Lung microvascular endothelial cell (primary cell): Measurements from ENCODE around the gene RBM33. TPM values are rescaled to one million over a fixed set of nuclear protein-coding genes. Genes with fewer than 3 reads are reported as not detected.
A peak's percentile ranks its signal among the peaks of the same experiment; 100 is the strongest.

Experiments
- DNase-seq, 2 donors: peaks; one replicate each; pipeline versions ENCODE4 v3.0.0 to v3.0.0-alpha.2; 2010; ENCODE audit warnings: low read depth in 2 of 2
- total RNA-seq: library from RNA; depleted of rRNA; stranded (reverse); fragments of >200 nt; gene quantifications from 2 replicates; pipeline ENCODE4 v1.2.1, GENCODE V29; 2014

The RBM33 gene
- total RNA-seq, 1 donor from 2014 or later: 21.4 TPM

GRCh38 chr7:155791214-155791737 is 146.8 kb downstream of the RBM33 start:
- no peak for DNase-seq

DNA sequence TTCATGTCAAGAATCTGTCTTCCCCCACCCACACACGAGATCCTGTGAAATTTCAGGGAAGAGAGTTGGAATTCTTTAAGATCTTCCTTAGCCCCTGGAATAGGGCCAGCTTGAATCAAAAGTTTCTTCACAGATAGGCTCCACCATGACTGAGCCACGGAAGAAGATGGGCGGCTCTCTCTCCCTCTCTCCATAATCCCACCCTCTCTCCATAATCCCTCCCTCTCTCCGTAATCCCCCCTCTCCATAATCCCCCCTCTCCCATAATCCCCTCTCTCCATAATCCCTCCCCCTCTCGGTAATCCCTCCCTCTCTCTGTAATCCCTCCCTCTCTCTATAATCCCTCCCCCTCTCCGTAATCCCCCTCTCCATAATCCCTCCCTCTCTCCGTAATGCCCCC is 147.4 kb downstream of the RBM33 start:
- DNase-seq: peak in 1 of 2 donors; percentile 30

DNA sequence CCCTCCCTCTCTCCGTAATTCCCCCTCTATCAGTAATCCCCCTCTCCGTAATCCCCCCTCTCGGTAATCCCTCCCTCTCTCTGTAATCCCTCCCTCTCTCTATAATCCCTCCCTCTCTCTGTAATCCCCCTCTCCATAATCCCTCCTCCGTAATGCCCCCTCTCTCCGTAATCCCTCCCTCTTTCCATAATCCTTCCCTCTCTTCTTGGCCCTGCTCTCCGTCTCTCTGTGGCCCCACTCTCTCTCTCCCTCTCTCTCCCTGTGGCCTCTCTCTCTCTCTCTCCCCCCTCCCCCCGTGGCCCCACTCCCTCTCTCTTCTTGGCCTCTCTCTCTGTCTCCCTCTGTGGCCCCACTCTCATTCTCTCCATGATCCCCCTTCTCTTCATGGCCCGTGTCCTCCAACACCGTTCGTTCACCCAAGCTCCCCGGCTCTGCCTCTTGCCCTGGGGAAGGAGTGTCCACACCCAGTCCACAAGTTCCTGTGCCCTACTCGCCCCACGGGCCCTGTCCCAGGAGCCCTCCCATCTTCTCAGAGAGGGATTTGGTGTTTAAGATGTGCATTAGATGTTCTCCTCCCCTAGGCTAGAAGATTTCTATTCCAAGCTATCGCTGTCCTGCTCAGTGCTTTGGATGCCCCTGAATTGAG is 148.0 kb downstream of the RBM33 start:
- DNase-seq: no peak

DNA sequence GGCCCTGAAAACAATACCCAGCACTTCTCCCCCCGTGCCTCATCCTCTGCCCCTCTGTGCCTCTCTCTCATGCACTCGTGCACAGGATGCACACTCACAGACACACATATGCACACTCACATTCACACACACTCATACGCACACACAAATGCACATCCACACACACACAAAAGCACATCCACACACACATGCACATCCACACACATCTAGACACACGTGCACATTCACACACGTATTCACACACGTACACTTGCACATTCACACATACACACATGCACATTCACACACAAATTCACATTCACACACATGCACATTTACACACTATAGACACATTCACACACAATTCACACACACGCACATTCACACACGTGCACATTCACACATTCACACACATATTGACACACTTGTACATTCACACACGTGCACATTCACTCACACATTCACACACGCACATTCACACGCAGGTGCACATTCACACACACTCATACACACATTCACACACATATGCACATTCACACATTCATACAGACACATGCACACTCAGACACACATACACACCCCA is 148.6 kb downstream of the RBM33 start:
- no peak for DNase-seq

DNA sequence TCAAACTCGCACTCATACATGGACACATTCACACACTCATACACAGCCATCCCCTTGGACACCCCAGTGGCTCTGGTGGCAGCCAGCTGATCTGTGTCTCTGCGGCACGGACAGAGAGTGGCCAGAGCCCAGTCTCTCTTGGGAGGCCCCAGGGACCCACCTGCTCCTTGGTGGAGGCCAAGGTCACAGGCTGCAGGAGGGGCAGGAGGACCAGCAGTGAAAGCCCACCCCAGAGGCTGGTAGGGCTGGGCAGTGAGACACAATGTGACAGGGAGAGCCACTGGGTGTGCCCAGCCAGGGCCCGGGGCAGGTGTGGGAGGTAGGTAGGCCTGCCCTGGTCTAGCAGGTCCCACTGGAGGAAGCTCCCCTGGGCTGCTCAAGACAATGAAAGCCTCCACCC is 149.3 kb downstream of the RBM33 start:
- no peak for DNase-seq

GRCh38 chr7:155794196-155794595 is 149.7 kb downstream of the RBM33 start:
- no peak for DNase-seq

GRCh38 chr7:155795401-155795800 is 150.9 kb downstream of the RBM33 start:
- no peak for DNase-seq

DNA sequence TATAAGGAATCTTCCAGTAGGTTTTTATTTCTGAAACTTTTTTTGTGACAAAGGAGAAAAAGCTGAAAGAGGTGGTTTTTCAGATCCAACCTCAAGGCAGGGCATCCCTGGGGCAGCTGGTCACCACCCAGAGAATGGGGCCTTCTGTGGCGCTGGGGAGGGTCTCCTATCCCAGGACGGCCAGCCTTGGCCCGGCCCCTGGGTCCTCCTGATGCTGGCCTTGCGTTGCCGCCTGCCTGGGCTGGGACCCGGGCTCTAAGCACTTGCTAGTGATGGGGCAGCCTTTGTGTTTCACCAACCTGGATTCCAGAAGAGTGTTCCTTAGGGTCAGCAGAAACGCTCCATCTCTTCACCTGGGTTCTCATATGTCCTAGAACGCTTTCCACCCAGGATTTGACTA is 151.5 kb downstream of the RBM33 start:
- DNase-seq: no peak

GRCh38 chr7:155796381-155797261 is 152.2 kb downstream of the RBM33 start:
- peak; percentile 47 to 63 for DNase-seq

- DNase-seq: no peak
These were observed 153.1 kb downstream of the RBM33 start for GRCh38 chr7:155797262-155798250.

DNA sequence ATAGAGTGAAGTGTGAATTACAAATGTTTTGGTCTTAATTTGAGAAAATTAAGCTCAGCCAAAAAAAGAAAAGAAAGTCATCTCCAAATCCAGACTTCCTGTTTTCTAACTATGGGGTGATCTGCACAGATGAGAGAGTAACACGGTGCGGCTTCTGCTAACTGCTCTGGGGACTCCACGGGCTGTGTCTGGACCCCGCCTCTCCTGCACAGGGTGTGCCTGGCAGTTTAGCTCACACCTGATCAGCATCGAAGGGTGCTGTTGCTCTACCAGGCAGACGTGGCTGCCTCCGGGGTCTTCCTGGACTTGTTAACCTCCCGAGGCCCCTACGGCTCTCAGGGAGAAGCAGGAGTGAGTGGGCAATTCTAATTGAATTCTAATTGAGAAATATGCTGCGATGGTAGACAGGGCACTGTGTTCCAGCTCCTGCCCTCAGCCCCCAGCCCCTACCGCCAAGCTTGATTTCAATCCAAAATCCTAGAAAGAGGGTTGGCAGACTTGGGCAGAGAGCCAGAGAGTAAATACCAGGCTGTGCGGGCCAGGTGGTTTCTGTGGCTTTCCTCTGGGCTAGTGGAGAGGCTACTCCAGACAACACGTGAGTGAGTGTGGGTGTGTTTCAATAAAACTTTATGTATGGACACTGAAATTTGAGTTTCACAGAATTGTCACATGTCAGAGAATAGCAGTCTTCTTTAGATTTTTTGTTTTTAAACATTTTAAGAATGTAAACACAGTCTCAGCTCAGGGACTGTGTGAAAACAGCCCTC is 154.4 kb downstream of the RBM33 start:
- DNase-seq: no peak

DNA sequence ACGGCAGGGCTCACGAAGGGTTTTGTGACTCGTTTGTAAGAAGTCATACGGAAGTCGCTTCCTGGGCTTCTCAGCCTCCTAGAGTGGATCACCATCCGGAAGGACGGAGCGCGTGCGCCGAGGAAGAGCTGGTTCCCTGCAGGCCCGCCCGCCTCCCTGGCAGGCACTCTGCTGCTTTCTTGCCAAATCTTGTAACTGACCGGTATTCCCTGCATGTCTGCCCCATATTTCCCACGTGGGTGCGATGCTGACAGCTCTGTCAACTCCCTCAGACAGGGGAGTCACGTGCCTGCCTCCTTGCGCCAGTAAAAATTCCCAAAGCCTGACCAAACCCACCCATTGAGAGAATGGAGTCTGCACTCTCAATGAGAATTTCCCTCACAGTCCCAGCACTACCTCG is 155.1 kb downstream of the RBM33 start:
- peak in 1 of 2 donors; percentile 40 for DNase-seq

GRCh38 chr7:155800301-155800700 is 155.8 kb downstream of the RBM33 start:
- no peak for DNase-seq

DNA sequence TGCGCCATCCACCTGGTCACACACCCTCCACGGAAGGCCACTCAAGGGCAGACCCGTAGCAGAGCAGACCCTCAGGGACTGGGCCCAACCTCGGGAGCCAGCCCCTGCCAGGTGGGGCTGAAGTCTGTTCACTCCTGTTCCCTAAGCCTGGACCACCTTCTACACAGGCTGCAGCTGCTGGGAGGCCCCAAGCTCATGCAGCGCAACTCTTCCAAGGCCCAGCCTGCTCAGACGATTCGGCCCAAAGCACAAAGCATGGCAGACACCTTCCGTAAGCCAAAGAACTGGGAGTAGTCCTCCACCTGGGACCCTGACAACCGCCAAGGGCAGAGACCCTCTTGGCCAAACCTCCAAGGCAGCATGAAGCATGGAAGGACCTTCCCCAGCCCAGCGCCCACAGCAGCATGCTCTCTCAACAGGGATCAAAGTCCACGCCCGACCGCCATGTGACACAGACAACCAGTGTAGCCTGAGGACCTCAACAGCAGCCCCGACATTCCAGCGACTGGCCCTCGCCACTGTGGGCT is 156.3 kb downstream of the RBM33 start:
- no peak for DNase-seq

DNA sequence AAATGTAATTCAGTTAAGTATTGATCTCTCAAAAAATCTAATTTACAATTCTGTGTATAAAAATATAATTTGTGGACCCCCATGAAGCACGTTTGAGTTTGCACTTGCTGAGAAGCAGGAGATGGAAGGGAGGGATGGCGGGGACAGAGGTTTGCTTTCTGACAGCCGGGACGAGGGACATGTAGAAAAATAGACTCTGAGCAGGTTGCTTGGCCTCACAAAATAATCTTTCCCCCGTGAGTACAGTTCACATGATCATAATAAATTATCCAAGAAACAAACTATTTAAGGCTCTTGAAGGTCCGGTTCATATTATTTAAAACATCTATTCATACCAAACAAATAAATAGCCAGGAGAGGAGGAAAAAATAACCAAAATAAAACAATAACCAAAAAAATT is 157.8 kb downstream of the RBM33 start:
- no peak for DNase-seq

DNA sequence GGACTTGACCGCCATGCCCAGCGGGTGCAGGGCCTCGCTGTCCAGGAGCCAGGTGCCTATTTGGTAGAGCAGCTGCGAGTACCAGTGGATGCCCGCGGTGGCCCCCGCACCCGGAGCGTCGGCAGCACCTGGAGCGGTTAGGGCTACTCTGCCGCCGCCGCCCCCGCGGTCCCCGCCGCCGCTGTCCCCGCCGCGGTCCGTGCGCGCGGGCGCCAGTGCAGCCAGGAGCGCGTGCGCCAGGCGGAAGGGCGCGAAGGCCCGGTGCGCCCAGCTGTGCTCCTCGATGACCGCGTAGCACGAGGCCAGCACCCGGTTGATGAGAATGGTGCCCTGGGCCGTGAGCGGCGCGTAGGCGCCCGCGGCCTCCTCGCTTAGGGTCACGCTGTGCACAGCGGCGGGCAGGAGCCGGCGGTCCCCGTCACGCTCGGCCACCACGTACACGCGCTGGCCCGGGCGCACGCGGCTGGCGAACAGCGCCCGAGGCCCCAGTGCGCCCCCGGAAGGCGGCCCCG is 158.5 kb downstream of the RBM33 start:
- no peak for DNase-seq

DNA sequence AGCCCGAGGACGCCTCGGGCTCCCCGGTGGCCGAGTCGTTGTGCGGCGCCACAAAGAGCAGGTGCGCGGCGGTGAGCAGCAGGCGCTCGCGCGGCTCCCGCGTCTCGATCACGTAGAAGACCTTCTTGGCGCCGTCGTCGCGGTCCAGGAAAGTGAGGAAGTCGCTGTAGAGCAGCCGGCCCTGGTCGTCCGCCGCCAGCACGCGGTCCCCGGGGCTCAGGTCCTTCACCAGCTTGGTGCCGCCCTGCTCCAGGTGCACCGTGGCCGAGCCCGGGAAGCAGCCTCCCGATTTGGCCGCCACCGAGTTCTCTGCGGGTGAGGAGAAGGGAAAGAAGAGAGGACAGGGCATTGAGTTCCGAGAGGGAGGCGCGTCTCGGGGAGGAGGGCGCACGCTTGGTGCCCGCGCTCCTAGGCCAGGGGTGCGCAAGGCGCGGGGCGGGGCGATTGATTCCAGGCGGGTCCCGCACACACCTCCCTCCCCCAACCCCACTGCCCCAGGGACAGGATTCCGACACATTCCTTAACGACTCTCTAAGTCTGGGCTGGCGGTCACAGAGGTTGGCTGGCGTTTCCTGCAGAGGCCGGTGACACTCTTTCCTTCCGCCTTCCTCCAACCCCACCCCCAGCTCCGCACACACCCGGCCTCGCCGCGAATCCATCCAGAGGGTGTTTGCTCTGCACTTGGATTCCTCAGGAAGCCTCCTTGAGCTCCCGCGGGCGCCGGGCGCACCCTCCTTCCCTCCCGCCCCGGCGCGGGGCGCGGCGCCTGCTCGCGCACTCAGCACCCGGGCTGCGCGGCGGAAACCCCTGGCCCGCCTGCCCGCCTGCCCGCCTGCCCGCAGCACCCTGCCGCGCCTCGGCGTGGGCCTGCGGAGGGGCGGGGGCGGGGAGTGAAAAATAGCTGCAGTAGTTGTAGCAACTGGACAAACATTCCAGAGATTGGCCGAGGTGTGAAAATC is 159.2 kb downstream of the RBM33 start:
- peak in 1 of 2 donors; percentile 36 for DNase-seq

DNA sequence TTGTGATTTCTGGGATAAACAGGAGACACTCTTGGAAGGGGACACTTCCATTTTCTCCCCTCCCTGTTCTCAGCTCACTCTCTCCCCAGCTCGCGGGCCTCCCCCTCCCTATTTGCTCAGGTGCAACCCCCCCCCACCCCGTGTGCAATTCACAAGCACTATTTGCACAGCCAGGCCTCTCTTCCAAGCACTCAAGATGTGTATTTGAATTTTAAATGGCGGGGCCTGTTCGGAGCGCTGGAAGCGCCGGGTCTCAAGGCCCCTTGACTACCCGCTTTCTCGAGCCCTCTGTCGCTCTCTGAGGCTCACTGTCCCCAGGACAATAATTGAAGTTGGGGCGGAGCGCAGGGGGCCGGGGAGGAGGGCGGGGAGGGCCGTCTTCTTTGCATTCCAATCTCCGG is 160.0 kb downstream of the RBM33 start:
- DNase-seq: no peak
